HepG2 (cell line): ENCODE results near the gene NEK9. TPM values are rescaled to one million over a fixed set of nuclear protein-coding genes. Genes with fewer than 3 reads are reported as not detected.

Experiments used
- ATAC-seq: fragments of 200-7000 bp; cut with Tn5 transposase; 3 replicates; pipeline ENCODE4 v1.9.1; 2020; ENCODE audit warnings: mild to moderate bottlenecking, moderate library complexity
- BruUV-seq: library from RNA; stranded (reverse); fragments of 400-500 nt; replicated peaks from 2 replicates; lab custom pipeline; 2021; lab: Mats Ljungman, UMichigan
- CTCF ChIA-PET: fragments of 300-600 bp; formaldehyde crosslinking; extraction: SDS; loops from one replicate; lab custom pipeline; 2021; ENCODE audit warnings: low total read pairs, inconsistent platforms, low intra/inter-chr PET ratio; lab: Yijun Ruan, JAX
- POLR2A ChIA-PET: fragments of 350-600 bp; sonication (Branson Sonifier 250); formaldehyde crosslinking; loops from one replicate; lab custom pipeline; 2020; ENCODE audit warnings: antibody characterized with exemption, inconsistent platforms; lab: Yijun Ruan, JAX
- DNase-seq: peaks from one replicate; pipeline ENCODE4 v3.0.0-alpha.2; 2015; ENCODE audit warnings: low spot score
- FAIRE-seq: peaks from 3 replicates; lab custom pipeline; 2011; peaks lifted over from hg19 to GRCh38; lab: Jason Lieb, UNC
- H2AFZ ChIP-seq: one replicate; pipeline ENCODE4 v1.6.1; 2011; ENCODE audit warnings: low read length, inconsistent platforms
- H3K27ac ChIP-seq: fragments of 300-600 bp; 3 replicates; pipeline ENCODE4 v1.8.0; 2011; ENCODE audit warnings: mixed run types, mild to moderate bottlenecking, mixed read lengths, low read length, inconsistent platforms; ENCODE audit not compliant: insufficient read depth; ENCODE audit errors: extremely low read length
- H3K27me3 ChIP-seq, 2 experiments: fragments of 200-600 bp in 1 of 2; 2 replicates in 1 of 2; 3 replicates in 1 of 2; pipeline versions ENCODE4 v1.6.0 to v1.8.0; 2011; ENCODE audit warnings: low read length in 2 of 2, mild to moderate bottlenecking in 2 of 2, moderate library complexity in 2 of 2, inconsistent platforms in 1 of 2; ENCODE audit not compliant: insufficient read depth in 2 of 2, control insufficient read depth in 1 of 2
- H3K36me3 ChIP-seq, 2 experiments: fragments of 200-600 bp in 1 of 2; replicated peaks in 1 of 2; 2 replicates in 1 of 2; 3 replicates in 1 of 2; pipeline versions ENCODE4 v1.5.1 to v1.8.0; 2011; ENCODE audit warnings: low read length in 2 of 2, inconsistent platforms in 1 of 2; ENCODE audit not compliant: insufficient read depth in 2 of 2, control insufficient read depth in 1 of 2
- H3K4me1 ChIP-seq: 2 replicates; pipeline ENCODE4 v1.5.1; 2012; ENCODE audit warnings: low read length, inconsistent platforms; ENCODE audit not compliant: insufficient read depth
- H3K4me2 ChIP-seq: 2 replicates; pipeline ENCODE4 v1.6.0; 2011; ENCODE audit warnings: low read depth, low read length, inconsistent platforms
- H3K4me3 ChIP-seq, 3 experiments: fragments of 200-600 bp in 1 of 3; sonication (generic), shearing (Covaris generic) in 1 of 3; replicated peaks in 1 of 3; 2 replicates each; pipeline ENCODE4 v1.5.1; 2011 to 2016; ENCODE audit warnings: low read length in 3 of 3, inconsistent platforms in 2 of 3, low read depth in 2 of 3, mild to moderate bottlenecking in 2 of 3, control low read depth in 1 of 3, mixed read lengths in 1 of 3; ENCODE audit not compliant: insufficient read depth in 1 of 3
- H3K79me2 ChIP-seq: one replicate; pipeline ENCODE4 v1.6.1; 2011; ENCODE audit warnings: low read length, inconsistent platforms; ENCODE audit not compliant: insufficient read depth
- H3K9ac ChIP-seq: 2 replicates; pipeline ENCODE4 v1.6.0; 2011; ENCODE audit warnings: mild to moderate bottlenecking, low read depth, low read length, inconsistent platforms; ENCODE audit not compliant: insufficient read depth
- H3K9me3 ChIP-seq: 2 replicates; pipeline ENCODE4 v1.5.1; 2012; ENCODE audit warnings: mild to moderate bottlenecking, low read length
- H4K20me1 ChIP-seq: 2 replicates; pipeline ENCODE4 v1.6.0; 2011; ENCODE audit warnings: inconsistent platforms, mild to moderate bottlenecking, low read length, moderate library complexity; ENCODE audit not compliant: insufficient read depth
- FLYWCH1 ChIP-seq: sonication (generic); formaldehyde crosslinking; IDR thresholded peaks from 2 replicates; pipeline ENCODE4 v1.8.1; 2023; ENCODE audit warnings: mild to moderate bottlenecking, missing genetic modification reagents
- GATAD2A ChIP-seq: IDR thresholded peaks from 2 replicates; pipeline ENCODE4 v1.6.1; 2016
- HES4 ChIP-seq: sonication (generic); formaldehyde crosslinking; IDR thresholded peaks from 2 replicates; pipeline ENCODE4 v1.9.0; 2021; ENCODE audit warnings: mild to moderate bottlenecking, missing genetic modification reagents, borderline replicate concordance
- MAFF ChIP-seq: IDR thresholded peaks from 2 replicates; pipeline ENCODE4 v1.6.1; 2011; ENCODE audit warnings: low read depth, low read length, improper control_type of control experiment
- MAFK ChIP-seq, 2 experiments: IDR thresholded peaks in 1 of 2; conservative IDR thresholded peaks in 1 of 2; 2 replicates each; pipeline ENCODE4 v1.6.1; 2011; ENCODE audit warnings: improper control_type of control experiment in 2 of 2, low read length in 2 of 2
- POLR2AphosphoS2 ChIP-seq: IDR thresholded peaks from 2 replicates; pipeline ENCODE4 v1.6.1; 2011; ENCODE audit warnings: low read depth, low read length, improper control_type of control experiment
- ZFY ChIP-seq: sonication (generic); formaldehyde crosslinking; IDR thresholded peaks from 2 replicates; pipeline ENCODE4 v1.4.0; 2020; ENCODE audit warnings: missing genetic modification reagents
- ZNF737 ChIP-seq: sonication (generic); formaldehyde crosslinking; IDR thresholded peaks from 2 replicates; pipeline ENCODE4 v1.5.0; 2020; ENCODE audit warnings: missing genetic modification reagents, mild to moderate bottlenecking, borderline replicate concordance
- ZZZ3 ChIP-seq: sonication (generic); formaldehyde crosslinking; IDR thresholded peaks from 2 replicates; pipeline ENCODE4 v1.4.0; 2020; ENCODE audit warnings: missing genetic modification reagents, mild to moderate bottlenecking, borderline replicate concordance
- WGBS: methylation state at CpG from one replicate; pipeline ENCODE4 v1.1.6; 2017; ENCODE audit warnings: low lambda C conversion rate; 5-methylcytosine and 5-hydroxymethylcytosine counted together
- in situ Hi-C: cut with HindIII; loops from 2 replicates; pipeline ENCODE4 v1.10.0; 2017; ENCODE audit warnings: low pct_unique_long_range_greater_than_20kb; ENCODE audit not compliant: extremely low pct_ligation_motif_present
- intact Hi-C: fragments of 100-400 bp; cut with micrococcal nuclease; formaldehyde crosslinking; loops from one replicate; pipeline ENCODE4 v1.10.0; 2022; ENCODE audit not compliant: unreplicated experiment
- polyA plus RNA-seq, 8 experiments: library from polyadenylated mRNA; depleted of rRNA in 3 of 8; stranded (reverse) in 7 of 8; unstranded in 1 of 8; fragments of >200 nt; fragmentation: Illumina TruSeq in 4 of 8; extraction: Trizol in 4 of 8; gene quantifications; 2 replicates each; pipeline versions ENCODE4 v1.2.1 to v1.2.3, GENCODE V29; 2011 to 2016; ENCODE audit warnings: low read depth in 4 of 8, missing spikeins in 1 of 8, mixed read lengths in 1 of 8; ENCODE audit not compliant: insufficient read depth in 1 of 8
- total RNA-seq, 5 experiments: library from RNA; depleted of rRNA; stranded (reverse); fragments of >200 nt; fragmentation: Illumina TruSeq; extraction: Trizol; gene quantifications; 2 replicates each; pipeline ENCODE4 v1.2.3, GENCODE V29; 2016; ENCODE audit warnings: low read depth in 1 of 5
- TF ChIP-seq, protein P1 (sequence below): sonication (generic); formaldehyde crosslinking; IDR thresholded peaks from 2 replicates; pipeline ENCODE4 v1.4.0; 2020; ENCODE audit warnings: mild to moderate bottlenecking, missing genetic modification reagents

NEK9 gene
- total and polyA plus RNA-seq, 2 of the 13 experiments (the other 11 are each of a cell fraction or from before 2014, with no cell fraction given) = 16.5 to 27.3 TPM

GRCh38 chr14:75088153-75088552, 38.7 kb downstream of the NEK9 start:
- Histone ChIP-seq H3K9ac (no peak overlapping the region), H2AFZ (no peak overlapping the region), H3K4me3 (no peak overlapping the region), H3K36me3 (peaks cover 12 to 42% of the 10 kb centered on the region in 2 experiments), H4K20me1 (no peaks in the 10 kb centered on the region), H3K9me3 (no peaks in the 10 kb centered on the region), H3K4me2 (no peak overlapping the region), H3K27ac (no peak overlapping the region), H3K4me1 (no peaks in the 10 kb centered on the region), H3K79me2 (no peaks in the 10 kb centered on the region), H3K27me3 (no peaks in the 10 kb centered on the region)
- ChIA-PET CTCF (interaction anchor here (2.7 to 2.8 kb wide), 2 partner anchors 142 to 174 kb away, joined by 11 to 44 read pairs; no protein-coding TSS in a partner anchor), POLR2A (interaction anchor here (1.1 to 1.3 kb wide), 3 partner anchors 143 to 166 kb away, joined by 3 read pairs; partner anchors contain the start of gene RPS6KL1)
- no TSS peak for BruUV-seq
- ATAC-seq (no peak), DNase-seq (no peak), FAIRE-seq (no peak)
- intact Hi-C loops (loop anchor here (1.0 kb wide), 2 partner anchors 142 to 174 kb away; no protein-coding TSS in a partner anchor), in situ Hi-C loops (no loop called here)
- WGBS = 91% methylated on average over 2 of the region's 2 CpGs
- TF ChIP-seq, protein P1, sequence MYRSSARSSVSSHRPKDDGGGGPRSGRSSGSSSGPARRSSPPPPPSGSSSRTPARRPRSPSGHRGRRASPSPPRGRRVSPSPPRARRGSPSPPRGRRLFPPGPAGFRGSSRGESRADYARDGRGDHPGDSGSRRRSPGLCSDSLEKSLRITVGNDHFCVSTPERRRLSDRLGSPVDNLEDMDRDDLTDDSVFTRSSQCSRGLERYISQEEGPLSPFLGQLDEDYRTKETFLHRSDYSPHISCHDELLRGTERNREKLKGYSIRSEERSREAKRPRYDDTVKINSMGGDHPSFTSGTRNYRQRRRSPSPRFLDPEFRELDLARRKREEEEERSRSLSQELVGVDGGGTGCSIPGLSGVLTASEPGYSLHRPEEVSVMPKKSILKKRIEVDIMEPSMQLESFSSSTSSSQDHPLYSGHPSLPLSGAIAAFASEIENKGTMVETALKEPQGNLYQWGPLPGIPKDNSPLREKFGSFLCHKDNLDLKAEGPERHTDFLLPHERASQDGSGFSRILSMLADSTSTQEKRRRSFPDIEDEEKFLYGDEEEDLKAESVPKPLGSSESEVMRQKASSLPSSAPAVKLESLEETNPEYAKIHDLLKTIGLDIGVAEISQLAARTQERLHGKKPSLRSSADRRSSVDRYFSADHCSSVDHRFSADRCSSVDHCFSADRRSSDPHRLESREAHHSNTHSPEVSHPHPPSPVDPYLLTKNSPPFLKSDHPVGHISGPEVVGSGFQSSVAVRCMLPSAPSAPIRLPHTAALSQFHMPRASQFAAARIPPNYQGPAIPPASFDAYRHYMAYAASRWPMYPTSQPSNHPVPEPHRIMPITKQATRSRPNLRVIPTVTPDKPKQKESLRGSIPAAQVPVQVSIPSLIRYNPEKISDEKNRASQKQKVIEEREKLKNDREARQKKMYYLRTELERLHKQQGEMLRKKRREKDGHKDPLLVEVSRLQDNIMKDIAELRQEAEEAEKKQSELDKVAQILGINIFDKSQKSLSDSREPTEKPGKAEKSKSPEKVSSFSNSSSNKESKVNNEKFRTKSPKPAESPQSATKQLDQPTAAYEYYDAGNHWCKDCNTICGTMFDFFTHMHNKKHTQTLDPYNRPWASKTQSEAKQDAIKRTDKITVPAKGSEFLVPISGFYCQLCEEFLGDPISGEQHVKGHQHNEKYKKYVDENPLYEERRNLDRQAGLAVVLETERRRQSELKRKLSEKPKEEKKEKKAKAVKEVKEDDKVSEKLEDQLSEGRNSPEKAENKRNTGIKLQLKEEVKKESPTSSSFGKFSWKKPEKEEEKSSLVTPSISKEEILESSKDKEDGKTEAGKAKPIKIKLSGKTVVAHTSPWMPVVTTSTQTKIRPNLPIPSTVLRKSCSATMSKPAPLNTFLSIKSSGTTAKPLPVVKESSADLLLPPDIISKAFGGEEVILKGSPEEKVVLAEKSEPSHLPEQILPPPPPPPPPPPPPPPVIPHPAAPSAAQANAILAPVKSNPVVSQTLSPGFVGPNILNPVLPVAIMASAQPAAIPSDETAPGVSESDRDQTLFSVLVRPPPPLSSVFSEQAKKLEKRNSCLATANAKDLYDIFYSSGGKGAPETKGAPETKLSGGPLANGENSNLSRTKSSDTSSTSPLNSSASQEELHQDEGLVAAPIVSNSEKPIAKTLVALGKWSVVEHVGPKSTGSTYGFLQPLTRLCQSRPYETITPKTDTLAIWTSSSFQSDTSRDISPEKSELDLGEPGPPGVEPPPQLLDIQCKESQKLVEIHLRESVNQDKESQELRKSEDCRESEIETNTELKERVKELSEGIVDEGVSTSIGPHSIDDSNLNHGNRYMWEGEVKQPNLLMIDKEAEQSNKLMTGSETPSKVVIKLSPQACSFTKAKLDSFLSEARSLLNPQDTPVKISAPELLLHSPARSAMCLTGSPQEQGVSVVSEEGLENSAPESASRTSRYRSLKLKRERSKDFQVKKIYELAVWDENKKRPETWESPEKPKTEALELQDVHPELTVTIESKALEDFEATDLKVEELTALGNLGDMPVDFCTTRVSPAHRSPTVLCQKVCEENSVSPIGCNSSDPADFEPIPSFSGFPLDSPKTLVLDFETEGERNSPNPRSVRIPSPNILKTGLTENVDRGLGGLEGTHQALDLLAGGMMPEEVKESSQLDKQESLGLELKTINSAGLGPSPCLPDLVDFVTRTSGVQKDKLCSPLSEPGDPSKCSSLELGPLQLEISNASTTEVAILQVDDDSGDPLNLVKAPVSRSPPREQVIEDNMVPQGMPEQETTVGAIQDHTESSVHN (CRISPR knock-in tag) = no peak
- no peak for TF ChIP-seq GATAD2A (CRISPR knock-in tag)
- no peak for TF ChIP-seq FLYWCH1 (CRISPR knock-in tag)
- no peak for TF ChIP-seq ZNF737 (CRISPR knock-in tag)
- no peak for TF ChIP-seq HES4
- 0 out of 2 replicates have a peak, but pooled peaks have one; percentile 2 for TF ChIP-seq MAFF
- TF ChIP-seq ZZZ3 = no peak
- peak; percentile 45 to 46 for TF ChIP-seq MAFK (conservative IDR thresholded peaks at IDR 0.05 in 1 of 2, IDR thresholded peaks at IDR 0.05 in 1 of 2; ENCODE audit: low read length in 2 of 2)
- no peak for TF ChIP-seq POLR2AphosphoS2
- no peak for TF ChIP-seq ZFY (CRISPR knock-in tag)
